ENCODE data around the gene USP17L22.
"Not testable (repeated sequence)": the region's sequence is repeated elsewhere in the genome, so short reads cannot be mapped to it uniquely, and the experiment has no call there.

USP17L22 gene, protein sequence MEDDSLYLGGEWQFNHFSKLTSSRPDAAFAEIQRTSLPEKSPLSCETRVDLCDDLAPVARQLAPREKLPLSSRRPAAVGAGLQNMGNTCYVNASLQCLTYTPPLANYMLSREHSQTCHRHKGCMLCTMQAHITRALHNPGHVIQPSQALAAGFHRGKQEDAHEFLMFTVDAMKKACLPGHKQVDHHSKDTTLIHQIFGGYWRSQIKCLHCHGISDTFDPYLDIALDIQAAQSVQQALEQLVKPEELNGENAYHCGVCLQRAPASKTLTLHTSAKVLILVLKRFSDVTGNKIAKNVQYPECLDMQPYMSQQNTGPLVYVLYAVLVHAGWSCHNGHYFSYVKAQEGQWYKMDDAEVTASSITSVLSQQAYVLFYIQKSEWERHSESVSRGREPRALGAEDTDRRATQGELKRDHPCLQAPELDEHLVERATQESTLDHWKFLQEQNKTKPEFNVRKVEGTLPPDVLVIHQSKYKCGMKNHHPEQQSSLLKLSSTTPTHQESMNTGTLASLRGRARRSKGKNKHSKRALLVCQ

DNA sequence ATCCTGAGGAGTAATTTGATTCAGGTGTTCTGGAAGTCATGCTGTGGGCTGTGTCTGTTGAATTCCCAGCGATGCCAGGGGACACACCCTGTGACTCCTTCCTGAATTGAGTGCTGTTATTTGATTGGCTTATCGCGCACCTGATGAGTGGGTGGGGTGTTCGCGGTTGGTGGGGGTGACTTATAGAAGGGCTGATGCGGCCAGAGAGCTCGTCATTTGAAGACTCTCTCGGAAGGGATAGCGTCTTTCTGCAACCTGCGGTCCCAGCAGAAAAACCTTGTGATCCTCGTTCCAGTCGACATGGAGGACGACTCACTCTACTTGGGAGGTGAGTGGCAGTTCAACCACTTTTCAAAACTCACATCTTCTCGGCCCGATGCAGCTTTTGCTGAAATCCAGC is at the start of gene USP17L22:
Gene USP17L22, plus strand, starts transcription at position 301 of the 400 bp plus-strand sequence. Its CDS starts 0 bp downstream, at position 301.
- not testable (repeated sequence) for DNase-seq

DNA sequence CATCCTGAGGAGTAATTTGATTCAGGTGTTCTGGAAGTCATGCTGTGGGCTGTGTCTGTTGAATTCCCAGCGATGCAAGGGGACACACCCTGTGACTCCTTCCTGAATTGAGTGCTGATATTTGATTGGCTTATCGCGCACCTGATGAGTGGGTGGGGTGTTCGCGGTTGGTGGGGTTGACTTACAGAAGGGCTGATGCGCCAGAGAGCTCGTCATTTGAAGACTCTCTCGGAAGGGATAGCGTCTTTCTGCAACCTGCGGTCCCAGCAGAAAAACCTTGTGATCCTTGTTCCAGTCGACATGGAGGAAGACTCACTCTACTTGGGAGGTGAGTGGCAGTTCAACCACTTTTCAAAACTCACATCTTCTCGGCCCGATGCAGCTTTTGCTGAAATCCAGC is 47.6 kb upstream of the USP17L22 start, which contains the start of gene USP17L12:
Gene USP17L12, plus strand, starts transcription at position 301 of the 400 bp plus-strand sequence. Its CDS starts 0 bp downstream, at position 301.
- not testable (repeated sequence) for DNase-seq

DNA sequence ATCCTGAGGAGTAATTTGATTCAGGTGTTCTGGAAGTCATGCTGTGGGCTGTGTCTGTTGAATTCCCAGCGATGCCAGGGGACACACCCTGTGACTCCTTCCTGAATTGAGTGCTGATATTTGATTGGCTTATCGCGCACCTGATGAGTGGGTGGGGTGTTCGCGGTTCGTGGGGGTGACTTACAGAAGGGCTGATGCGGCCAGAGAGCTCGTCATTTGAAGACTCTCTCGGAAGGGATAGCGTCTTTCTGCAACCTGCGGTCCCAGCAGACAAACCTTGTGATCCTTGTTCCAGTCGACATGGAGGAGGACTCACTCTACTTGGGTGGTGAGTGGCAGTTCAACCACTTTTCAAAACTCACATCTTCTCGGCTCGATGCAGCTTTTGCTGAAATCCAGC is 42.8 kb upstream of the USP17L22 start, which contains the start of gene USP17L13:
Gene USP17L13, plus strand, starts transcription at position 301 of the 400 bp plus-strand sequence. Its CDS starts 0 bp downstream, at position 301.
- DNase-seq, result not testable (repeated sequence)

DNA sequence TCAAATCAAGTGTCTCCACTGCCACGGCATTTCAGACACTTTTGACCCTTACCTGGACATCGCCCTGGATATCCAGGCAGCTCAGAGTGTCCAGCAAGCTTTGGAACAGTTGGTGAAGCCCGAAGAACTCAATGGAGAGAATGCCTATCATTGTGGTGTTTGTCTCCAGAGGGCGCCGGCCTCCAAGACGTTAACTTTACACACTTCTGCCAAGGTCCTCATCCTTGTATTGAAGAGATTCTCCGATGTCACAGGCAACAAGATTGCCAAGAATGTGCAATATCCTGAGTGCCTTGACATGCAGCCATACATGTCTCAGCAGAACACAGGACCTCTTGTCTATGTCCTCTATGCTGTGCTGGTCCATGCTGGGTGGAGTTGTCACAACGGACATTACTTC is 37.2 kb upstream of the USP17L22 start:
- not testable (repeated sequence) for DNase-seq

DNA sequence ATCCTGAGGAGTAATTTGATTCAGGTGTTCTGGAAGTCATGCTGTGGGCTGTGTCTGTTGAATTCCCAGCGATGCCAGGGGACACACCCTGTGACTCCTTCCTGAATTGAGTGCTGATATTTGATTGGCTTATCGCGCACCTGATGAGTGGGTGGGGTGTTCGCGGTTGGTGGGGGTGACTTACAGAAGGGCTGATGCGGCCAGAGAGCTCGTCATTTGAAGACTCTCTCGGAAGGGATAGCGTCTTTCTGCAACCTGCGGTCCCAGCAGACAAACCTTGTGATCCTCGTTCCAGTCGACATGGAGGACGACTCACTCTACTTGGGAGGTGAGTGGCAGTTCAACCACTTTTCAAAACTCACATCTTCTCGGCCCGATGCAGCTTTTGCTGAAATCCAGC is 33.3 kb upstream of the USP17L22 start, which contains the start of gene USP17L15:
Gene USP17L15, plus strand, starts transcription at position 301 of the 400 bp plus-strand sequence. Its CDS starts 0 bp downstream, at position 301.
- DNase-seq, result not testable (repeated sequence)

DNA sequence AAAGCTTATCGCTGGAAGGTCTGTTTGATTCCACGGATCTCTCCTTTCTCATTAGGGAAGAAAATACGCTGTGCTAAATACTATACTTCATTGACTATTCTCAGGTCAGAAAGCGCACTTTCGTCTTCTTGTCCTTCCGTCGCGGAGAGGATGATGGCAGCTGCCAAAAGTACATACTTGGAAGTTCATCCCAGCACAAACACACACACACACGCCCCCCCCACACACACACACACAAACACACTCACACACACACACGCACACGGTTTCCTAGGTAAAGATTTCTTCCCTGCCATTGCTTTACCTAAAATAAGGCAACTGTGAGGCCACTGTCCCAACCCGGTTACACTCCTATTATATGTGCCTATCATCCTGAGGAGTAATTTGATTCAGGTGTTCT is 29.0 kb upstream of the USP17L22 start:
- not testable (repeated sequence) for DNase-seq

DNA sequence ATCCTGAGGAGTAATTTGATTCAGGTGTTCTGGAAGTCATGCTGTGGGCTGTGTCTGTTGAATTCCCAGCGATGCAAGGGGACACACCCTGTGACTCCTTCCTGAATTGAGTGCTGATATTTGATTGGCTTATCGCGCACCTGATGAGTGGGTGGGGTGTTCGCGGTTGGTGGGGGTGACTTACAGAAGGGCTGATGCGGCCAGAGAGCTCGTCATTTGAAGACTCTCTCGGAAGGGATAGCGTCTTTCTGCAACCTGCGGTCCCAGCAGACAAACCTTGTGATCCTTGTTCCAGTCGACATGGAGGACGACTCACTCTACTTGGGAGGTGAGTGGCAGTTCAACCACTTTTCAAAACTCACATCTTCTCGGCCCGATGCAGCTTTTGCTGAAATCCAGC is 23.8 kb upstream of the USP17L22 start, which contains the start of gene USP17L17:
Gene USP17L17, plus strand, starts transcription at position 301 of the 400 bp plus-strand sequence. Its CDS starts 0 bp downstream, at position 301.
- not testable (repeated sequence) for DNase-seq

DNA sequence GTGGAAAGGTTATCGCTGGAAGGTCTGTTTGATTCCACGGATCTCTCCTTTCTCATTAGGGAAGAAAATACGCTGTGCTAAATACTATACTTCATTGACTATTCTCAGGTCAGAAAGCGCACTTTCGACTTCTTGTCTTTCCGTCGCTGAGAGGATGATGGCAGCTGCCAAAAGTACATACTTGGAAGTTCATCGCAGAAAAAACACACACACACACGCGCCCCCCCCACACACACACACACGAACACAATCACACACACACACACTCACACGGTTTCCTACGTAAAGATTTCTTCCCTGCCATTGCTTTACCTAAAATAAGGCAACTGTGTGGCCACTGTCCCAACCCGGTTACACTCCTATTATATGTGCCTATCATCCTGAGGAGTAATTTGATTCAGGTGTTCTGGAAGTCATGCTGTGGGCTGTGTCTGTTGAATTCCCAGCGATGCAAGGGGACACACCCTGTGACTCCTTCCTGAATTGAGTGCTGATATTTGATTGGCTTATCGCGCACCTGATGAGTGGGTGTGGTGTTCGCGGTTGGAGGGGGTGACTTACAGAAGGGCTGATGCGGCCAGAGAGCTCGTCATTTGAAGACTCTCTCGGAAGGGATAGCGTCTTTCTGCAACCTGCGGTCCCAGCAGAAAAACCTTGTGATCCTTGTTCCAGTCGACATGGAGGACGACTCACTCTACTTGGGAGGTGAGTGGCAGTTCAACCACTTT is 19.3 kb upstream of the USP17L22 start, which contains the start of gene USP17L18:
Gene USP17L18, plus strand, starts transcription at position 678 of the 728 bp plus-strand sequence. Its CDS starts 0 bp downstream, at position 678.
- not testable (repeated sequence) for DNase-seq

DNA sequence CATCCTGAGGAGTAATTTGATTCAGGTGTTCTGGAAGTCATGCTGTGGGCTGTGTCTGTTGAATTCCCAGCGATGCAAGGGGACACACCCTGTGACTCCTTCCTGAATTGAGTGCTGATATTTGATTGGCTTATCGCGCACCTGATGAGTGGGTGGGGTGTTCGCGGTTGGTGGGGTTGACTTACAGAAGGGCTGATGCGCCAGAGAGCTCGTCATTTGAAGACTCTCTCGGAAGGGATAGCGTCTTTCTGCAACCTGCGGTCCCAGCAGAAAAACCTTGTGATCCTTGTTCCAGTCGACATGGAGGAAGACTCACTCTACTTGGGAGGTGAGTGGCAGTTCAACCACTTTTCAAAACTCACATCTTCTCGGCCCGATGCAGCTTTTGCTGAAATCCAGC is 14.3 kb upstream of the USP17L22 start, which contains the start of gene USP17L19:
Gene USP17L19, plus strand, starts transcription at position 301 of the 400 bp plus-strand sequence. Its CDS starts 0 bp downstream, at position 301.
- not testable (repeated sequence) for DNase-seq

DNA sequence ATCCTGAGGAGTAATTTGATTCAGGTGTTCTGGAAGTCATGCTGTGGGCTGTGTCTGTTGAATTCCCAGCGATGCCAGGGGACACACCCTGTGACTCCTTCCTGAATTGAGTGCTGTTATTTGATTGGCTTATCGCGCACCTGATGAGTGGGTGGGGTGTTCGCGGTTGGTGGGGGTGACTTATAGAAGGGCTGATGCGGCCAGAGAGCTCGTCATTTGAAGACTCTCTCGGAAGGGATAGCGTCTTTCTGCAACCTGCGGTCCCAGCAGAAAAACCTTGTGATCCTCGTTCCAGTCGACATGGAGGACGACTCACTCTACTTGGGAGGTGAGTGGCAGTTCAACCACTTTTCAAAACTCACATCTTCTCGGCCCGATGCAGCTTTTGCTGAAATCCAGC is 9.6 kb upstream of the USP17L22 start, which contains the start of gene USP17L20:
Gene USP17L20, plus strand, starts transcription at position 301 of the 400 bp plus-strand sequence. Its CDS starts 0 bp downstream, at position 301.
- not testable (repeated sequence) for DNase-seq

DNA sequence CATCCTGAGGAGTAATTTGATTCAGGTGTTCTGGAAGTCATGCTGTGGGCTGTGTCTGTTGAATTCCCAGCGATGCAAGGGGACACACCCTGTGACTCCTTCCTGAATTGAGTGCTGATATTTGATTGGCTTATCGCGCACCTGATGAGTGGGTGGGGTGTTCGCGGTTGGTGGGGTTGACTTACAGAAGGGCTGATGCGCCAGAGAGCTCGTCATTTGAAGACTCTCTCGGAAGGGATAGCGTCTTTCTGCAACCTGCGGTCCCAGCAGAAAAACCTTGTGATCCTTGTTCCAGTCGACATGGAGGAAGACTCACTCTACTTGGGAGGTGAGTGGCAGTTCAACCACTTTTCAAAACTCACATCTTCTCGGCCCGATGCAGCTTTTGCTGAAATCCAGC is 4.8 kb upstream of the USP17L22 start, which contains the start of gene USP17L21:
Gene USP17L21, plus strand, starts transcription at position 301 of the 400 bp plus-strand sequence. Its CDS starts 0 bp downstream, at position 301.
- DNase-seq, result not testable (repeated sequence)

DNA sequence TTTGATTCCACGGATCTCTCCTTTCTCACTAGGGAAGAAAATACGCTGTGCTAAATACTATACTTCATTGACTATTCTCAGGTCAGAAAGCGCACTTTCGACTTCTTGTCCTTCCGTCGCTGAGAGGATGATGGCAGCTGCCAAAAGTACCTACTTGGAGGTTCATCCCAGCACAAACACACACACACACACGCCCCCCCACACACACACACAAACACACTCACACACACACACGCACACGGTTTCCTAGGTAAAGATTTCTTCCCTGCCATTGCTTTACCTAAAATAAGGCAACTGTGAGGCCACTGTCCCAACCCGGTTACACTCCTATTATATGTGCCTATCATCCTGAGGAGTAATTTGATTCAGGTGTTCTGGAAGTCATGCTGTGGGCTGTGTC is 4.3 kb downstream of the USP17L22 start:
- DNase-seq, result not testable (repeated sequence)
